CD4-positive, alpha-beta T cell (primary cell): Measurements from ENCODE around the gene PLCL2. TPM values are rescaled to one million over a fixed set of nuclear protein-coding genes. Genes with fewer than 3 reads are reported as not detected.

ENCODE experiments used
- ATAC-seq: fragments of 200-7000 bp; cut with Tn5 transposase; one replicate; pipeline ENCODE4 v1.10.0; 2022; ENCODE audit warnings: mild to moderate bottlenecking; ENCODE audit not compliant: poor library complexity
- CTCF ChIA-PET: fragments of 350-600 bp; sonication (Branson Sonifier 250); formaldehyde crosslinking; loops from one replicate; lab custom pipeline; 2021; ENCODE audit warnings: antibody characterized with exemption, inconsistent platforms; lab: Charles Lee
- POLR2A ChIA-PET: fragments of 350-600 bp; sonication (Branson Sonifier 250); formaldehyde crosslinking; loops from one replicate; lab custom pipeline; 2021; ENCODE audit warnings: antibody characterized with exemption, inconsistent platforms; lab: Charles Lee
- DNase-seq, 14 experiments: peaks; one replicate each; pipeline ENCODE4 v3.0.0-alpha.2; 2013 to 2020; ENCODE audit warnings: mixed read lengths in 2 of 14
- H3K27ac ChIP-seq, 2 donors: one replicate each; pipeline versions ENCODE4 v1.5.1 to v1.7.0; 2013; ENCODE audit warnings: low read length in 2 of 2, low read depth in 1 of 2, mild to moderate bottlenecking in 1 of 2
- H3K27me3 ChIP-seq, 2 experiments: 1 replicate in 1 of 2; 2 replicates in 1 of 2; pipeline versions ENCODE4 v1.6.1 to v1.7.0; 2013; ENCODE audit warnings: low read length in 2 of 2, control low read depth in 1 of 2, mild to moderate bottlenecking in 1 of 2, moderate library complexity in 1 of 2; ENCODE audit not compliant: insufficient read depth in 2 of 2, control insufficient read depth in 1 of 2
- H3K36me3 ChIP-seq: one replicate; pipeline ENCODE4 v1.6.1; 2013; ENCODE audit warnings: low read length, control low read depth; ENCODE audit not compliant: insufficient read depth
- H3K4me1 ChIP-seq: one replicate; pipeline ENCODE4 v1.6.1; 2013; ENCODE audit warnings: low read length, control low read depth; ENCODE audit not compliant: insufficient read depth
- H3K4me3 ChIP-seq: one replicate; pipeline ENCODE4 v1.5.1; 2013; ENCODE audit warnings: mild to moderate bottlenecking, low read length, moderate library complexity
- H3K9me3 ChIP-seq, 2 experiments: 1 replicate in 1 of 2; 2 replicates in 1 of 2; pipeline versions ENCODE4 v1.6.1 to v1.7.0; 2013; ENCODE audit warnings: low read length in 2 of 2, mild to moderate bottlenecking in 2 of 2, control low read depth in 1 of 2, moderate library complexity in 1 of 2; ENCODE audit not compliant: control insufficient read depth in 1 of 2, insufficient read depth in 1 of 2
- H3K27ac Mint-ChIP-seq: one replicate; pipeline ENCODE4 v1.8.0; 2020; ENCODE audit warnings: mixed read lengths
- H3K27me3 Mint-ChIP-seq: one replicate; pipeline ENCODE4 v1.8.0; 2021; ENCODE audit warnings: mixed read lengths
- H3K36me3 Mint-ChIP-seq: one replicate; pipeline ENCODE4 v1.8.0; 2021; ENCODE audit warnings: low read depth, mixed read lengths
- H3K4me1 Mint-ChIP-seq: one replicate; pipeline ENCODE4 v1.8.0; 2021; ENCODE audit warnings: low read depth, mixed read lengths
- H3K4me3 Mint-ChIP-seq: one replicate; pipeline ENCODE4 v1.8.0; 2020; ENCODE audit warnings: mild to moderate bottlenecking, mixed read lengths
- H3K9me3 Mint-ChIP-seq: one replicate; pipeline ENCODE4 v1.8.0; 2020; ENCODE audit warnings: mixed read lengths
- intact Hi-C, 2 experiments: fragments of 100-400 bp; cut with DNase I in 1 of 2; cut with micrococcal nuclease in 1 of 2; formaldehyde crosslinking; loops; one replicate each; pipeline versions ENCODE4 v1.15.1 to v1.9.0; 2023 to 2025; cut with DNase I, micrococcal nuclease
- total RNA-seq, 174 experiments: library from RNA in 2 of 174; stranded (reverse) in 2 of 174; gene quantifications; one replicate each; pipeline ENCODE4 v1.2.3 and lab custom pipeline; 2021 to 2026
- TF ChIP-seq, protein P1 (sequence below): fragments of 200-600 bp; IDR thresholded peaks from one replicate; pipeline ENCODE4 v1.8.0; 2022; ENCODE audit warnings: antibody characterized with exemption, mild to moderate bottlenecking

PLCL2 gene
- total RNA-seq, 2 experiments from 2014 or later = 35.1 to 36.3 TPM

GRCh38 chr3:17110660-17111396, 226.1 kb downstream of the PLCL2 start:
- Histone ChIP-seq H3K36me3 (no peaks in the 10 kb centered on the region), H3K4me1 (no peaks in the 10 kb centered on the region), H3K27ac (no peak overlapping the region), H3K4me3 (no peak overlapping the region), H3K9me3 (no peaks in the 10 kb centered on the region), H3K27me3 (no peaks in the 10 kb centered on the region)
- ChIA-PET CTCF (no interaction called here), POLR2A (no interaction called here)
- Mint-ChIP-seq H3K27me3 (no peaks in the 10 kb centered on the region), H3K27ac (no peak overlapping the region), H3K9me3 (no peaks in the 10 kb centered on the region), H3K4me3 (no peak overlapping the region), H3K4me1 (no peaks in the 10 kb centered on the region), H3K36me3 (no peaks in the 10 kb centered on the region)
- peak in 1 of 14 experiments; percentile 3 for DNase-seq
- intact Hi-C loops = no loop called here
- ATAC-seq = no peak
- TF ChIP-seq, protein P1, sequence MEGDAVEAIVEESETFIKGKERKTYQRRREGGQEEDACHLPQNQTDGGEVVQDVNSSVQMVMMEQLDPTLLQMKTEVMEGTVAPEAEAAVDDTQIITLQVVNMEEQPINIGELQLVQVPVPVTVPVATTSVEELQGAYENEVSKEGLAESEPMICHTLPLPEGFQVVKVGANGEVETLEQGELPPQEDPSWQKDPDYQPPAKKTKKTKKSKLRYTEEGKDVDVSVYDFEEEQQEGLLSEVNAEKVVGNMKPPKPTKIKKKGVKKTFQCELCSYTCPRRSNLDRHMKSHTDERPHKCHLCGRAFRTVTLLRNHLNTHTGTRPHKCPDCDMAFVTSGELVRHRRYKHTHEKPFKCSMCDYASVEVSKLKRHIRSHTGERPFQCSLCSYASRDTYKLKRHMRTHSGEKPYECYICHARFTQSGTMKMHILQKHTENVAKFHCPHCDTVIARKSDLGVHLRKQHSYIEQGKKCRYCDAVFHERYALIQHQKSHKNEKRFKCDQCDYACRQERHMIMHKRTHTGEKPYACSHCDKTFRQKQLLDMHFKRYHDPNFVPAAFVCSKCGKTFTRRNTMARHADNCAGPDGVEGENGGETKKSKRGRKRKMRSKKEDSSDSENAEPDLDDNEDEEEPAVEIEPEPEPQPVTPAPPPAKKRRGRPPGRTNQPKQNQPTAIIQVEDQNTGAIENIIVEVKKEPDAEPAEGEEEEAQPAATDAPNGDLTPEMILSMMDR = no peak

DNA sequence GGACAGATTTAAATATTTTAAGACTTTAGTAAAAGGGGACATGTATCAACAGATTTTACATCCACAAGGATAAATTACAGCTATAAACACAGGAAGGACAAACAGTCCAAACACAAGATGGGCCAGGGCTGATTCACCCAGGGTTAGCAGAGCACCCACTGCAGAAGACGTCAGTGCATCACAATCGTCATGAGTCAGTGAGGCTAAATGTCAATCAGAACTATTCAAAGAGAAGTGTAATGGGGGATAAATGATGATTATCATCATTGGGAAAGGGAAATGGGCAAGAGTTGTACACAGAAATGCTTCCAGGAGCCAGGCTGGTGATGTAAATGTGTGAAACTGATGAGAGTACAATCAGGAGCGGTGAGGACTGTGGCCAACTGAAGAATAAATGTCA, 226.8 kb downstream of the PLCL2 start:
- Mint-ChIP-seq H3K9me3 (no peaks in the 10 kb centered on the region), H3K36me3 (no peaks in the 10 kb centered on the region), H3K27ac (no peak overlapping the region), H3K4me1 (no peaks in the 10 kb centered on the region), H3K4me3 (no peak overlapping the region), H3K27me3 (no peaks in the 10 kb centered on the region)
- H3K4me3 ChIP-seq = no peak overlapping the region
- ChIA-PET POLR2A (no interaction called here), CTCF (no interaction called here)
- no peaks in the 10 kb centered on the region for H3K27me3 ChIP-seq
- TF ChIP-seq, protein P1 = no peak
- no peak overlapping the region for H3K27ac ChIP-seq
- H3K9me3 ChIP-seq = no peaks in the 10 kb centered on the region
- no peak for ATAC-seq
- no peaks in the 10 kb centered on the region for H3K4me1 ChIP-seq
- intact Hi-C loops = no loop called here
- H3K36me3 ChIP-seq = no peaks in the 10 kb centered on the region
- DNase-seq = no peak

DNA sequence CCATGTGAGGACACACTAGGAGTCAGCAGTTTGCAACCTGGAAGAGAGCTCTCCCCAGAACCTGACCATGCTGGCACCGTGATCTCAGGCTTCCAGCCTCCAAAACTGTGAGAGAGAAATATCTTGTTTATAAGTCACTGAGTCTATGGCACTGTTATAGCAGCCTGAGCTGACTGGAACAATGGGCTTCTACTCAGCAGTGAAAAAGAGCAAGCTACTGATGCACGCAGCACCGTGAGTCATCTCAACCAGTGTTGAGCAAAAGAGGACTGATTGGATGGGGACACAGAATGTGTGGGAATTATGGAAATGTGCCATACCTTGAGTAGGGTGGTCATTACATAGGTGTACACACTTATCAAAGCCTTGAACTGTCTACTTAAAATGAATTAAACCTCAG, 230.4 kb downstream of the PLCL2 start:
- Mint-ChIP-seq H3K9me3 (no peaks in the 10 kb centered on the region), H3K27ac (no peak overlapping the region), H3K36me3 (no peaks in the 10 kb centered on the region), H3K4me3 (no peak overlapping the region), H3K4me1 (no peaks in the 10 kb centered on the region), H3K27me3 (no peaks in the 10 kb centered on the region)
- POLR2A ChIA-PET = no interaction called here
- Histone ChIP-seq H3K27me3 (no peaks in the 10 kb centered on the region), H3K27ac (no peak overlapping the region), H3K4me3 (no peak overlapping the region), H3K9me3 (peaks cover 0 to 3% of the 10 kb centered on the region in 2 experiments), H3K36me3 (no peaks in the 10 kb centered on the region), H3K4me1 (no peaks in the 10 kb centered on the region)
- ATAC-seq (no peak), DNase-seq (no peak)
- CTCF ChIA-PET = no interaction called here
- intact Hi-C loops = no loop called here
- TF ChIP-seq, protein P1 = no peak
